Activated gamma-delta T cell treated with Interleukin-2 at 50 U/mL for 16 hours (primary cell): ENCODE results near the gene UQCC3.
"Not testable (repeated sequence)": the region's sequence is repeated elsewhere in the genome, so short reads cannot be mapped to it uniquely, and the experiment has no call there.

Source experiments
- DNase-seq: peaks from one replicate; pipeline ENCODE4 v3.0.0-alpha.2; 2020

The UQCC3 gene

GRCh38 chr11:62665599-62666258 is 5.7 kb upstream of the UQCC3 start:
- DNase-seq = peak; percentile 65

DNA sequence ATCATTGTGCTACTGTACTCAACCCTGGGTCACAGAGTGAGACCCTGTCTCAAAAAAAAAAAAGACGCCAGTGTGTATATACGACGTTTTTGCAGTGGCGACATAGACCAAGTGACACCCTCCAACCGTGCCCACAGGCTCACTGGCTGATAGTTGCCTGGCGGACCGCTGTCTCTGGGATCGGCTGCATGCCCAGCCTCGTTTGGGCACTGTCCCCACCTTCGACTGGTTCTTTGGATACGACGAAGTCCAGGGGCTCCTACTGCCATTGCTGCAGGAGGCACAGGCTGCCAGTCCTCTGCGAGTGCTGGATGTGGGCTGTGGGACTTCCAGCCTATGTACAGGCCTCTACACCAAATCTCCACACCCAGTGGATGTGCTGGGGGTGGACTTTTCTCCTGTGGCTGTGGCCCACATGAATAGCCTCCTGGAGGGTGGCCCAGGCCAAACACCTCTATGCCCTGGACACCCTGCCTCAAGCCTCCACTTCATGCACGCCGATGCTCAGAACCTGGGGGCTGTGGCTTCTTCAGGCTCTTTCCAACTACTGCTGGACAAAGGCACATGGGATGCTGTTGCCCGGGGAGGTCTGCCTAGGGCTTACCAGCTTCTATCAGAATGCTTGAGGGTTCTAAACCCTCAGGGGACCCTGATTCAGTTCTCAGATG is 5.1 kb upstream of the UQCC3 start:
- DNase-seq = no peak

DNA sequence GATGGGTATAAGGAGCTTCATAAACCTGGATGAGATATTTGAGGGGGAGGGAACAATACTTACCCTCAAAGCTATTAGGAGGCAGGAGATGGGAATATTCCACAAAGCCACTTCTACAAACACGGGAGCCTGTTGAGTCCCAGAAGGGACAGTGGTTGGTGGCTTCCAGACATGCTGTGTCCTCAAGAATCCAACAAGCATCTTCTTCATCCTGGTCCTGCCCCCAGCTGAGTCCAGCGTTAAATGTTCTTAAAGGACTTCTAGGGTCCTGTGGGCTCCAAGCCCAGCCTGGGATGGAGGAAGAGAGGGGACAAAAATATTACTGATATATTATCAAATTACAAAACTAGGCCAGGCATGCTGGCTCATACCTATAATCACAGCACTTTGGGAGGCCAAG is 4.0 kb upstream of the UQCC3 start:
- no peak for DNase-seq

GRCh38 chr11:62669420-62670161 is 1.9 kb upstream of the UQCC3 start:
- no peak for DNase-seq

DNA sequence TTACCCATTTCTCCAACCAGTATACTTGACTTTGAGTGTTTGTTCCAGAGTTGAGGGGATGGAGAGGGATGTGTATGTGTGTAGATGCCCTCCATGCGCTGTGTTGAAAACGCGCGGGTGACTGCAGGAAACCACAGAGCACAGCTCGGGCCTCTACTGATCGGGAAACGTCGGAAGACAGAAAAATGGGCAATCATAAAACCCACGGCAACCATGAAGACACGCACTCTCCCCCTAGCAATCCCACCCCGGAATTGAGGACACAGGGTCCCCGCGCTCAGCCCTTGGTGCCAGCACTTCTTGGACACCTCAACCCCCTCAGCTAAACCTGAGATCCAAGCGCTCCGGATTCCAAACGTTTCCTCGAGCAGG is 251 bp upstream of the UQCC3 start:
- DNase-seq = no peak

DNA sequence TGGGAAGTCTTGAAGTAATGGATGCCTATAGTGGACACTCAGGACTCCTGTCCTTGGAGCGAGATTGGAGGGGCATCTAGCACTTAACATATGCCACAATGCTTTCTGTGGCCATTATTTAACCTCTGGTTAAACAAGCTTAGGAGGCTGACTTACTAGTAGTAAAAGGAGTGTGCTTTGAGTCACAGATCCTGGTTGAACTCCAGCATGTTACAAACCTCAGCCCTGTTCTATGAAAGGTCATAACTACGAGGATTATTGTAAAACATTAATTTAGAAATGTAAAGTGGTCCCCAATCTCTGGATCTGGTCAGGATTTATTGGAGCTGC is 1.7 kb downstream of the UQCC3 start:
- DNase-seq = no peak

GRCh38 chr11:62675415-62675814 is 3.9 kb downstream of the UQCC3 start:
- not testable (repeated sequence) for DNase-seq

DNA sequence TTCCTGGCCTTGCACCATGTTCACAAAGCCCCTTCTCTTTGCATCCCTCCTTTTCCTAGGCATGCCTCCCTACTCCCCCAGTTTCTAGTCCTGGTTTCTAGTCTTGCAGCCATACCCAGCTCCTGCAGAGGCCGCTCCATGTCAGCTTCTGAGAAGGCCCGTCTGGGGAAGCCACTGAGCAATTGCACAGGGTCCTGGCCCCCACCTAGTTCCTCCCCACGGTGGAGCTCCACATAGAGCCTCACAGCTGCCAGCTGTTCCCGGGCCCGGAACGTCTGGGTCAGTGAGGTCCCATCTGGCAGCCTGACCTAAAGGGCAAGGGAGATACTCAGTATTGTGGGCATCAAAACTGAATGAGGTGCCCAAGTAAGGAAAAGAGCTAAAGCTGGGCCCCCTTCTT is 5.2 kb downstream of the UQCC3 start:
- no peak for DNase-seq

- no peak for DNase-seq
These were observed 5.7 kb downstream of the UQCC3 start for GRCh38 chr11:62677156-62677555.

DNA sequence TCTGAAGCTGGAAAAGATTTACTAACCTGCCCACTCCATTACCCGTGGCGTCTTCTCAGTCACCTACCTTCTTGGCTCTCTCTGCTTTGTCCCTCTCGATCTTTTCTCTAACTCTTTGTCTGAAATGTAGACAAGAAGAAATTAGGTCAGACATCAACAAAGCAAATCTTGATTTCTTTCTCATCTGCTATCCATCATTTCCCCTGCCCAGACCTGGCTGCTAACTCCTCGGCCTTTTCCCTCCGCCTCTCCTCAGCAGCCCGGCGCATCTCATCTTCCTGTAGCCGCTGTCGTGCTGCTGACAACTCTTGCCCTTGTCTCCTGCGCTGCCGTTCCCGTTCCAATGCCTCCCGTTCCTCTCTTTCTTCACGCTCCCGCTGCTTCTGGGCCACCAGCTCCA is 6.2 kb downstream of the UQCC3 start:
- DNase-seq = no peak

DNA sequence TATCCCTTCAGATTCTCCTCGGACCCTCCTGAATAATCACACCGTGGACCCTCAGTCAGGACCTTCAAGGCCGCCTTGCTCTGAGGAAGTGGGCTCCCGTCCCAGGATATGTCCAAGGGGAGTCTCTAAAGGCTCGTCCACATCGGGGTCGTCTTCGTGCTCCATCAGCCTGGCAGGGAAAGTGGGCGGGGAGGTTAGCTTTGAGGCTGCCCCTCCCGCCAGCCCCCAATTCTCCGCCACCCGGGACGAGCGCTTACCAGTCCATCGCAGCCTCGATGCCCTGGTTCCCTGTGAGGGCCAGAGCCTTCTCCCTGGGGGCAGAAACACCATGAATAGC is 6.9 kb downstream of the UQCC3 start:
- no peak for DNase-seq

GRCh38 chr11:62678770-62679696 is 7.6 kb downstream of the UQCC3 start, which contains the start of gene UBXN1:
UBXN1 (minus strand) TSS chr11:62679073; CDS start chr11:62678923, 150 bp downstream.
- peak; percentile 79 for DNase-seq

DNA sequence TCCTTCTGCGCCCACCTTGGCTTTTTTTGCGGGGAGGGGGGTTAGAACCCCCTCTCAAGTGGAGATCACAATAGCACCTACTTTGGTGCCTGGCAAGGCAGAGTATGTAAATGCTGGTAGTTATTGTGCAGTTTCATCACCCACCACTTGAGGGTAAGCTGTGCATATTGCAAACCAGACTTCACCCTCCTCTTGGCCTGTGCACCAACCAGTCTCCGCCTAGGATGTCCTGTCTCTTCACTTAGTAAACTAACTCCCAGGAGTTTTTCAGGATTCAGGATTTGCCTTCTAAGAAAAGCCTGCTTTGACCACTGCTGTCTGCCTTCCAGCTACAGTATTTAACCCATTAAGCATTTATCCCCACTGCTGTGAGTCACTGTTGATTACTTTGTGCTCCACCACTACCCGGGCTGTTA is 9.4 kb downstream of the UQCC3 start:
- DNase-seq = peak; percentile 27

GRCh38 chr11:62682518-62682917 is 11.0 kb downstream of the UQCC3 start:
- DNase-seq = no peak

DNA sequence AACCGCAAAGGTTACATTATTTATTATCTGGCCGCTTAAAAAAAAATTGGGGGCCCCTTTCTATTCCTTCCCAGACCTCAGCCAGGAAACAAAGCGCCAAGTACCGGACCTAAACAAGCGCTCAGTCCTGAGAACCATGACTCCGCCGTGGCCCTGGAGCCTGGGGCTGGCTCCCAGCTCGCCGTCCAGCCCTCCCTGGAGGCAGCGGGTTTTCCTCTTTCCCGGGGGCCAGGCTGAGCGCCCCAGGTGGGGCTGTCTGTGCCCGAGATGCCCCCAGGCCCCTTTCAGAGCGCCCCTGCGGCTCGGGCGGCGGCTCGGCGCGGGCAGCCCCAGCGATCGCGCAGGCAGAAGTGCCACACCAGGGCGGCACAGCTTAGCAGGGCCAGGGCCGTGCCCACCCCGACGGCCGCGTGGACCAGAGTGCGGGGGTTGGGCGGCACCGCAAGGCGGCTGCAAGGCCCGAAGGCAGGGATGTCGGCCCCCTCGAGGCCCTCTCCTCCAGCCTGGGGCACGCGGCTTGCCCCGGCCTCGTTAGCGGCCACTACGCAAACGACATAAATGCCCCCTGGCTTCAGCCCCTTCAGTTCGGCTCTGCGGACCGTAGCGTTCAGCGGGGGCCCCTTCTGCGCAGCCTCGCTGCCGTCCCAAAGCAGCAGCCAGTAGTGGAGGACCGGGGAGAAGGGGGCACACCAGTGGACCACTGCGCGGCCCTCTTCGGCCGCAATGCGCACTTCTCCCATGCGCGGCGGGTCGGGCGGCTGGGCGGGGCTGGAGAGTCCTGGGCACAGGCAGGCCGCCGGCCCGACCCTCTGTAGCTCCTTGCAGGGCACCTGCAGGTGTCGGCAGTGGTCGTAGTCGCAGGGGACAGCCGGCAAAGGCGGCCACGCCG is 16.3 kb downstream of the UQCC3 start:
- DNase-seq = no peak

DNA sequence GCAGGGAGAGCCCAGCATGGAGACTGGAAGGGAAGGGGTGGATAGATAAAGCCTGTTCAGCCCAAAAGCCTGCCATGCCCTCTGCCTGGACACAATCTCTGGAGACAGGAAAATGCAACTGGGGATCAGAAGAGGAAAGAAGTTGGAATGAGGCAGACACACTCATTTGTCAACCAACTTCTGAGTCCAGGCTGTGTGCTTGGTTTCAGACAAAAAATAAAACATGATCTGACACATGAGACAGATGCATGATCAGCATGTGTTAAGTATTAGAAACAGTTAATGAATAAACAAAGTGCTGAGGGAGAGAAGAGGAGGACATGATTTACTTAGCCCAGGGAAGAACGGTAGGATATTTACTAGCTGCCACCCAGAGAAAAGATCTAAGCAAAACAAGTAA is 17.0 kb downstream of the UQCC3 start:
- no peak for DNase-seq

DNA sequence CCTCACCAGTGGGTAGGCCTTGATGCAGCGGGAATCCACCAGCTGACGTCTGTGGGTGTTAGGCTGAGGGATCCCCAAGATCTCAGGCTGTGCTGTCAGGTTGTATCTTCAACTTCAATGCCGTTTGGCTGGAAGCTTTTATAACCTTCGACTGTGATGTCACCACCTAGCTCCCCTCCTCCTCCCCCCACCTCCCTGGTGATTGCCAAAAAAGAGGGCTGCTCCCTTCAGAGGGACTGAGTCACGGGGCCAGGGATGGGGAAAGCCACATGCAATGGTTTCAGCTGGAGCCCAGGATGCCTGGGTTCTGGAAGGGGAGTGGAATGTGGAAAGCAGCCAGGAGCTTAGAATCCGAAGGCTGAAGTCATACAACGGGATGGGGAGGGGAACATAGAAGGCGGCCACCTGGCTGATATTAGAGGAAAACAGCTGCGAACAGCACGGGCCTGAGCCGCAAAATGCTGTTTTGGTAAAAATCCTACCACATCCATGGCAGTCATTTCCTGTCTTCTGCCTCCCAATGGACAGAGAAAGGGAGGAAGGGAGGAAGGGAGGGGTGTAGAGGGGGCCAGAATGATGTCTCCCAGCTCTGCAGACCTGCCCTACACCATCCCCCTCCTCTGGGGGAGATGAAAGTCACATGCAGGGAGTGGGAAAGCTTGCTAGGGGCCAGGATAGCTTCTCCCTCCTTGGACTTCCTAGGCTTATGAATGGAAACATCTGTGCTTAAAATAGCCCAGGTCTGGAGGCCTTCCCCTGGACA is 18.1 kb downstream of the UQCC3 start, which contains the start of gene LRRN4CL:
Gene LRRN4CL (minus strand): TSS at position 110 of the 763 bp plus-strand sequence. CDS start 1,022 bp downstream, outside the sequence.
- DNase-seq = no peak

DNA sequence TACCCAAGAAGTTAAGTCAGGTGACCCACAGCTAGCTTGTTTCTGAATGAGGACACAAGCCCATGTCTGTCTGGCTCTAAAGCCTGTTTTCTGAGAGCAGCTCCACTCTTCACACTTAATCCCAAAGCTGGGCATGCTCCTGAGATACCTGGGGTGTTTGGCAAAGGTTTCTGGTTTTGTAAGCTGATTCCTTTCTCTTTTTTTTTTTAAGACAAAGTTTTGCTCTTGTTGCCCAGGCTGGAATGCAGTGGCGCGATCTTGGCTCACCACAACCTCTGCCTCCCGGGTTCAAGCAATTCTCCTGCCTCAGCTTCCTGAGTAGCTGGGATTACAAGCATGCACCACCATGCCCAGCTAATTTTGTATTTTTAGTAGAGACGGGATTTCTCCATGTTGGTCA is 22.2 kb downstream of the UQCC3 start:
- DNase-seq = not testable (repeated sequence)

- DNase-seq = peak; percentile 79
These were observed 23.1 kb downstream of the UQCC3 start for GRCh38 chr11:62694455-62695167.

DNA sequence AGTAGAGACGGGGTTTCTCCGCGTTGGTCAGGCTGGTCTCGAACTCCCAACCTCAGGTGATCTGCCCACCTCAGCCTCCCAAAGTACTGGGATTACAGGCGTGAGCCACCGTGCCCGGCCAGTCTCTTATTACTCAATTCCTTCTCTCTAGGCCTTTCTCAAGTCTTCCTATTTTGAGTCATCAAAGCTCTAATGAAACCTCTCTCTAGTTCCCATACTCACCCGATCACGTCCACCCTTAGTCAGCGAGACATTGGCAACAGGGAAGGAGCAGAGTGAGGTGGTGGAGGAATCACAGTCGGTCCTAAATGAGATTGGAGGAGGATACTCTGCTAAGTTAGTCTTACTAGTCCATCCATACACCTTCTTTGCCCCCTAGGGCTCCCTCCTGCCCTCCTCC is 30.8 kb downstream of the UQCC3 start:
- no peak for DNase-seq

- DNase-seq = not testable (repeated sequence)
These were observed 32.4 kb downstream of the UQCC3 start for GRCh38 chr11:62703921-62704320.
